ENCODE results near the gene METTL1. TPM values are rescaled to one million over a fixed set of nuclear protein-coding genes. Genes with fewer than 3 reads are reported as not detected.

METTL1 gene
- total RNA-seq (2022; extraction: Qiagen RNA extraction; ENCODE audit: low read depth) = 52.1 to 68.7 TPM (median 54.0 TPM) in 5 replicates

DNA sequence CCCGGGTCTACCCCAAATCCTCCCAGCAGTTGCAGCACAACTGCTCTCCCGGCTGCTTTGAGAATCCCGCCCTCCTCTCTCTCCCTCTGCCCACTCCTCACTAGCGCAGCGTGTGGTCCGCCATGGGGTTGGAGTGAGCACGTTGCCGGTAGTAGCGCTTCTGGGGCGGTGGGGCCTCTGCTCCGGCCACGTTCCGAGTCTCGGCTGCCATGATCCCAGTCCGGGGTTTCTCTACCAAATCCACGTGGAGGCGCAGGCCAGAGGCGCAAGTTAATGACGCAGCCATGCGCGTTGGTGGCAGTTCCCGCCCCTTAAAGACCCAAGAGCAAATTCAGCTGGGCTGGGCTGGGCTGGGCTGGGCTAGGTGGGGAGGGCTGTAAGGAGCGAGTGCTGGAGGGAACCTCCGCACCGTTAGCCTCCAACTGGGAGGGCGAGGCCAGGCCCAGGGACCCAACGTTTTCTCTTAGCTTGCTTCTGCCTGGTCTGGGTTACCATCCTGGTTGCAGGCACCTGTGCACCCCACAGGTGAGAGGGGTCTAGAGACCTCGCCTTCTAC, at the start of gene METTL1:
TSS of gene METTL1 (minus strand) at position 233 of the 556 bp plus-strand sequence. CDS start at position 211, 22 bp downstream.

DNA sequence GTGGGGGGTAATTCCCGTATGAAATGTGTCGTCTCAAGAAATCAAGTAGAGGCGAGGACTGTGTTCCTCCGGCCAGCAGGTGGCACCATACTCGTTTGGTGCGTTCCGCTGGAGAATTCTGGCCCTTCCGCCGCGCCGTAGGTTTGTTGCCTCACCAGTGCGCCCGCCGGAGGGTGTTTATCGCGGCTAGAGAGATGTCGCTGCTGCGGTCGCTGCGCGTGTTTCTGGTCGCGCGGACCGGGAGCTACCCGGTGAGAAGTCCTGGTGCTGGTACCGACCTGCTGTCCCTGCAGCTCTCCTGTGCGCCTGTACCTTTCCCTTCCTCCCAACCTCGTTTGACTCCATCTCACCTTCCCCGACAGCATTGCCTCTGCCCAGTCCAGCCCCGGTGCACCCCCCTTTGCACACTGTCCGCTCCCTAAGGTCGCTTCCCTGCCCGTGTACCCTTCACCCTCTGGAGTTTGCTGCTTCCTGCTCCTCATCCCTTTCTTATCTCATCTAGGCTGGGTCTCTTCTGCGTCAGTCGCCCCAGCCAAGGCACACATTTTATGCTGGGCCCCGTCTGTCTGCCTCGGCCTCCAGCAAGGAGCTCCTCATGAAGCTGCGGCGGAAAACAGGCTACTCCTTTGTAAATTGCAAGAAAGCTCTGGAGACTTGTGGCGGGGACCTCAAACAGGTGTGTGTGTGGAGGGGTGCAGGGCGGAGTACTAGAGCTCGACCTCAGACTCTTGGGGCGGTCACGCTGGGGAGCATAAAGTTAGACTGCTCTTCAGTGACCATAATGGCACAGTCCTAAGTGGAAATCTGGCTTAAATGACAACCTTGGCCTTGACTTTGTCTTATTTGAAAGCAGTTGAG, 10.9 kb upstream of the METTL1 start, which contains the start of gene TSFM:
TSS of gene TSFM (plus strand) at position 180 of the 858 bp plus-strand sequence. CDS start at position 195, 15 bp downstream.

DNA sequence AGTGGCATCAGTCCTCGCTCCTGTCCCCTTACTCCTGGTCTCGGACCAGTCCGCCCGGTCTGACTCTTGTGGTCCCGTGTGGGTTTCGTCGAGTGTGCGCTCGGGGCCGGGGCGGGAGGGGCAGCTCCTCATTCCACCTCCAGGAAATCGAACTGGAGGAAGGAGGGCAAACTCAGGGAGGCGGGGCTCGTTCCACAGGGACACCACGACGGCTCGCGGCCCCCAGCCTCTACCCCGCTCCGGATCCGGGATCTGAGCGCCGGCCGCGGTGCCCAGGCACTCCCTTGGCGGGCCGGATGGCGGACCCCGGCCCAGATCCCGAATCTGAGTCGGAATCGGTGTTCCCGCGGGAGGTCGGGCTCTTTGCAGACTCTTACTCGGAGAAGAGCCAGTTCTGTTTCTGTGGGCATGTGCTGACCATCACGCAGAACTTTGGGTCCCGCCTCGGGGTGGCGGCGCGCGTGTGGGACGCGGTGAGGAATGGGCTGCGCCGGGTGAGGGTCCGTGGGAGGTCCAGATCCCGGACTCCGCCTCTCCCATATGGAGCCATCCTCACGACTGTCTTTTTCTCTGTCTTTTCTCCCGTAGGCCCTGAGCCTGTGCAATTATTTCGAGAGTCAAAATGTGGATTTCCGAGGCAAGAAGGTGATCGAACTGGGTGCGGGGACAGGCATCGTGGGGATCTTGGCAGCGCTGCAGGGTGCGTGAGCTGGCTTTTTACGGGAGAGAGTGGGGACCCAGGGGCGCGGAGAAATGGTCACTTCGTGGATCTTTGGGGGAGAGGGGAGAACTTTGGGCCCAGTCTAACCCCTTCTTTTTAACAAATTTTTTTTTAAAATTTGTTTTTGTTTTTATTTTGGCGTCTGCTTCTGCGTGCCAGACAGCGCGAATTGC, 771 bp upstream of the METTL1 start, which contains the start of gene EEF1AKMT3:
TSS of gene EEF1AKMT3 (plus strand) at position 186 of the 894 bp plus-strand sequence. CDS start at position 297, 111 bp downstream.

DNA sequence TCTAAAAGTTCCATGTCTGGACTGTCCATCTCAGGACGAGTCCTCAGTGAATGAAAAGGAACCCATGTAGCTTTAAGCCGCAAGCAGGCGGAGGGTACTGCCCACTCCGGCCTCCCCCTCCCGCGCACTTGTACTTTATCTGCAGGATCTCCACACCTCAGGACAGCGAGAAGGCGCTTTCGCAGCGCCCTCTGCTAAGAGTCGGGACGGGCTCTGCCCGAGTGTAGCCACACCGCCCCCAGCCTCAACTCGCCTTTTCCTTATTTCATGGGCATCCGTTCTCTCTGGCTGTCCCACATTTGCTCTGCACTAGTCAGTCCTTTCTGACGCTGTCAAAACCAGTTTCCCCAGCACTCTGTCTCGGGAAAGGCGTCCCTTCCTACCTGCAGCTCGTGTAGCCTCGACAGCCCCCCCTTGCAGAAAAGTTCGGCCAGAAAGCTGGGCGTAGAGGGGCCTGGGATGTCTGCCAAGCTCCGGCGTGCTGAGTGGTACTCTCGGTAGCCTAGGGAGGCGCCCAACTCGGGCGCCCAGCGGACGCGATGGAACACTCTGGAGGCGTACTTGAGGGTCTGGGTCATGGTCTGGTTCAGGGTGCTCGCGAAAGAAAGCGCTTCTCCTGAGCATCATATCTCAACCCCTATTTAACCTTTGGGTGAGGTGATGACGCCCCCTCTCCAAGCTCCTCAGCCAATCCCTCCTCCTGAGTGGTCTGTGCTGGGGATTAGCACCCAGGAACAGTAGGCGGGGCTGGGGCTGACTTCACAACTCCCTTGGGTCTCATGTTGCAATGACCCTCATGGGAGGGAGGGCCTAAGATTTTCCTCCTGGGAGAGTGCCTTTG, 5.2 kb downstream of the METTL1 start, which contains the start of gene CYP27B1:
TSS of gene CYP27B1 (minus strand) at position 615 of the 841 bp plus-strand sequence. CDS start at position 578, 37 bp downstream.

DNA sequence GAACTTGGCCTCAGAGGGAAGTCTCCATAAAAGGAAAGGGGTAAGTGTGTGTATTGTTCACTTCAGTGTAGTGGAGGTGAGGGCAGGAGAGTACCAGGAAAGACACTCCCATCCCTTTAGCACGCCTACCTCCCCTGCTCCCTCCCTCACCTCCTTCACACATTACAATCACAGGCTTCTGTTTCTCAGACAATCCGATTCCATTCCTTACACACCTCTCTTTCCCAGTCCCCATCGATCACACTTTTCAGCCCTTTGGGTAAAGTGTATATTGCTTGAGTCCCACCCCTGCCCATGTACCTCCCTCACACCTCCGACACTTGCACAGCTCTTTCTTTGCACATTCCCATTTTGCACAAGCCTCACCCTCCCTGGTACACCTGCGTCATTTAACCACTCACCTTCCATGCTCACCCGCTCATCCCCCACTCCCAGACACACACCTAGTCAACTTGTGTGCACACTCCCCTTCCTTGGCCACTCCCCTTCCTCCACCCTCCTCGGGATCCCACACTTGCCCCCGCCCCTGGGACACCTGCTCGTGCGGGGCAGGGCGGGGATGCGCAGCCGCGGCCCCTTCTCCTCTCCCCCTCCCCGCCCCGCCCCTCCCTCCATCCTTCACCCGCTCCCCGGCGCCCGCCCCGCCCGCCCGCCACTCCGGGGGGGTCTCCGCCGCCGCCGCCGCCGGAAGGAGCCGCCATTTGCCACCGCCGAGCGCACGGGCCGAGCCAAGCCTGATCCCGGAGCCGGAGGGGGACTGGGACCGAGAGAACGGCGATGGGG, 17.3 kb downstream of the METTL1 start, which contains the start of gene MARCHF9:
TSS of gene MARCHF9 (plus strand) at position 693 of the 783 bp plus-strand sequence. CDS start 426 bp downstream, outside the sequence.

DNA sequence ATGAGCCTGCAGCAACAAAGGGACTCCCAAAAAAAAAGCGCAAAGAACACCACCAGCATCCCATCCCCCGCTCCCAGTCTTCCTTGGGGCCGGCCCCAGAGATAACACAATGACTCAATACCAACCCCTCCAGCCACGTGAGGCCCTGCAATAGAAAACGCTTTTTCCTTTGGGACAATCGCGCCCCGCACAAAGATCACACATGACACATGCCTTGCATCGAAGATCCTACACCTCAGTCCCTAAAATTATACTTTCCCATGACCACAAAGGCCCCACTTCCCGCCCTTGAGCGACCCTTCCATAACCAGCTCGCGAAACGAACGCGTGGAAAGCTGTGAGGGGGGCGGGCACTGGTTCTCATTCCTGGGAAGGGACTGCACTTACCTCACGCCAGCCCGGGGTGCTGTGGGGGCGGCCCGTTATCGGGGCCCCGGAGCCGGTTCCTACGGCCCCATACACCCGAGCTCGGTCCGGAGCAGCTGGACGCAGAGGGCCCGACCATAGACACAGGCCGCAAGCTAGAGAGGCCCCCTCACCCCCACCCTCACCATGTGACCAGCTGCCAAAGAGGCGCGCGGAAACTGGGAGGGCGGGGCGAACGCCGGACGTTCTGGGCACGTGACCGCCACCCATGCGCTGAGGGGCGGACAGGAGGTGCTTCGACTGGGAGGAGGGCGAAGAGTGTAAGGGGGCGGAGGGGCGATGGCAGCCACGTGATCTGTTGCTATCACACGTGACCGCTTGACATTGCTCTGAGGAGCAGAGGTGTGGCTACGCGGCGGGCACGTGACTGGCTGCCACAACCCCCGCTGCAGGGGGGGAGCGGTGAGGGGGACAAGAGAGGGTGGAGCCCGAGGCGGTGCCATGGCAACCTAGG, 19.9 kb downstream of the METTL1 start, which contains the start of gene CDK4:
TSS of gene CDK4 (minus strand) at position 523 of the 880 bp plus-strand sequence. CDS start 593 bp downstream, outside the sequence.

DNA sequence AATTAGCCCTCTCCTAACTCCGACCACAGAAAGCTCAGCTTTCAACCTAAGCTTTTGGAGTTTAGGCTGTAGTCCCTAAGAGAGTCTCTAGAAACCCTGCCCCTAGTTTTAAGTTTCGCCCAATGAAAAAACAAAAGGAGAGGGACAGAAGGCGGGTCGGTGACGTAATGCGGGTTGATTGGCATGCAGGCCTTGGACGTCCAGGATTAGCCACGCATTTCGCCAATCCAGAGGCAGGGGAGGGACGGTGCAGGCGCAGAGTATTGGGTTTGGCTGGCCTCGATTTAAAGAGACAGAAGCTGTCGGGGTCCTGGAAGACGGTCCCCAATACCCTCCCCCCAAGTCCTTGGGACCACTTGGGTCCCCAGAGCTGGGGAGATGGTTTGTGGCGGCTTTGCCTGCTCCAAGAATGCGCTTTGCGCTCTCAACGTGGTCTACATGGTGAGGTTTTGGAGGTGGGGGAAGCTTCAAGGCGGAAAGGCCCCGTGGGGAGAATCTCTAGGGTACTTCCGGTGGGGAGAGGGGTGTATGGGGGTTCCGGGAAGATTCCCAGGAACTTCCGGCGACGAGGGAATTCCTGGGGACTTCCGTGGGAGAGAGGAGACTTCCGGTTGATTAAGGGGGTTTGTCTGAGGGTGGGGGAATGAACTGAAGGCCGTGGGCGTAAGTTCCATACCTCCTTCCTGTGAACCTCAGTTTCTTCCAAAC, 27.0 kb downstream of the METTL1 start, which contains the start of gene TSPAN31:
TSS of gene TSPAN31 (plus strand) at position 263 of the 708 bp plus-strand sequence. CDS start at position 379, 116 bp downstream.

DNA sequence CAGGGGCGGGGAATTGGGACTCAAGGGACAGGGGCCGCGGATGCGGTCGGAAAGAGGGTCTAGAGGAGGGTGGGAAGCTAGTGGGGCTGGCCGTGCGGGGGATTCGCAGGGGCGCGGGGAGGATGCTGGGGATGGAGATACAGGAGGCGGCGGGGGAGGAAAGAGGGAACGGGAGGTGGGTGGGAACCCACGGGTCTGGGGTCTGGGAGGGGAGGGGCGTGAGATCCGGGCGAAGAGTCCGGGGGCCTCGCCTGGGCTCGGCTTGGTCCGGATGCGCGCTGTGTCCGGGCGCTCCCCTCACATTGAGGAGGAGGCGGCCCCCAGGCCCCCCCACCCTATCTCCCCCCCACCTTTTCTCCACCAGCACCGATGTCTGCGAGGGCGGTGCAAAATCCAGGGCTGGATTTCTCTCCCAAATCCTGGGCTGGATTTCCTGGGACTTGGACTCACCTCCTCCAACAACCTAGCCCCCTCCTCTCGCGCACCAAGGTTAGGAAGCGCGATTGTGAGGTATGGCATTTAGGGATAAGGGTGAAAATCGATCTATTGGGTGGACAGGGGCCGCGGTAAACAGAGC, 33.2 kb downstream of the METTL1 start, which contains the start of gene AGAP2:
TSS of gene AGAP2 (minus strand) at position 82 of the 577 bp plus-strand sequence. CDS start 496 bp downstream, outside the sequence.

Other genes with a start within 250 kb of the METTL1 start
- gene MBD6, start 249.3 kb downstream of the METTL1 start, total RNA-seq (2022; extraction: Qiagen RNA extraction; ENCODE audit: low read depth) = 16.7 to 30.9 TPM (median 25.6 TPM) in 5 replicates
- gene DCTN2, start 224.9 kb downstream of the METTL1 start, total RNA-seq (2022; extraction: Qiagen RNA extraction; ENCODE audit: low read depth) = 114 to 168 TPM (median 120 TPM) in 5 replicates
- 0.14 to 0.27 TPM (median 0.24 TPM) in 5 replicates for gene KIF5A, start 222.1 kb downstream of the METTL1 start, total RNA-seq (2022; extraction: Qiagen RNA extraction; ENCODE audit: low read depth)
- 40.8 to 44.9 TPM (median 42.5 TPM) in 5 replicates for gene PIP4K2C, start 180.9 kb downstream of the METTL1 start, total RNA-seq (2022; extraction: Qiagen RNA extraction; ENCODE audit: low read depth)
- 16.2 to 18.8 TPM (median 17.8 TPM) in 5 replicates for gene DTX3, start 167.3 kb downstream of the METTL1 start, total RNA-seq (2022; extraction: Qiagen RNA extraction; ENCODE audit: low read depth)
- 6.1 to 7.7 TPM (median 6.6 TPM) in 5 replicates for gene ARHGEF25, start 160.7 kb downstream of the METTL1 start, total RNA-seq (2022; extraction: Qiagen RNA extraction; ENCODE audit: low read depth)
- 29.9 to 52.0 TPM (median 44.1 TPM) in 5 replicates for gene B4GALNT1, start 138.9 kb downstream of the METTL1 start, total RNA-seq (2022; extraction: Qiagen RNA extraction; ENCODE audit: low read depth)
- gene OS9, start 78.0 kb downstream of the METTL1 start, total RNA-seq (2022; extraction: Qiagen RNA extraction; ENCODE audit: low read depth) = 112 to 122 TPM (median 116 TPM) in 5 replicates
- gene AGAP2, start 33.4 kb downstream of the METTL1 start, total RNA-seq (2022; extraction: Qiagen RNA extraction; ENCODE audit: low read depth) = 0.10 to 0.16 TPM (median 0.13 TPM) in 5 replicates
- 13.2 to 21.9 TPM (median 16.0 TPM) in 5 replicates for gene TSPAN31, start 27.1 kb downstream of the METTL1 start, total RNA-seq (2022; extraction: Qiagen RNA extraction; ENCODE audit: low read depth)
- 253 to 299 TPM (median 268 TPM) in 5 replicates for gene CDK4, start 19.8 kb downstream of the METTL1 start, total RNA-seq (2022; extraction: Qiagen RNA extraction; ENCODE audit: low read depth)
- gene MARCHF9, start 17.0 kb downstream of the METTL1 start, total RNA-seq (2022; extraction: Qiagen RNA extraction; ENCODE audit: low read depth) = 6.1 to 8.0 TPM (median 7.2 TPM) in 5 replicates
- gene CYP27B1, start 5.0 kb downstream of the METTL1 start, total RNA-seq (2022; extraction: Qiagen RNA extraction; ENCODE audit: low read depth) = 0.89 to 2.8 TPM (median 2.3 TPM) in 5 replicates
- gene EEF1AKMT3, start 509 bp upstream of the METTL1 start, total RNA-seq (2022; extraction: Qiagen RNA extraction; ENCODE audit: low read depth) = 5.3 to 6.5 TPM (median 6.2 TPM) in 5 replicates
- 69.3 to 81.3 TPM (median 71.5 TPM) in 5 replicates for gene TSFM, start 10.7 kb upstream of the METTL1 start, total RNA-seq (2022; extraction: Qiagen RNA extraction; ENCODE audit: low read depth)
- 0.35 to 0.77 TPM (median 0.57 TPM) in 5 replicates for gene AVIL, start 46.6 kb upstream of the METTL1 start, total RNA-seq (2022; extraction: Qiagen RNA extraction; ENCODE audit: low read depth)
- 43.2 to 57.6 TPM (median 53.1 TPM) in 5 replicates for gene CTDSP2, start 74.6 kb upstream of the METTL1 start, total RNA-seq (2022; extraction: Qiagen RNA extraction; ENCODE audit: low read depth)
- gene ATP23, start 169.5 kb upstream of the METTL1 start, total RNA-seq (2022; extraction: Qiagen RNA extraction; ENCODE audit: low read depth) = 5.4 to 7.2 TPM (median 6.6 TPM) in 5 replicates

Data from A549 treated with RU486 at 1 μM for 4 hours (cell line).